Lung (tissue), 12 donors: Measurements from ENCODE around the gene ADAMTSL2. TPM values are rescaled to one million over a fixed set of nuclear protein-coding genes. Genes with fewer than 3 reads are reported as not detected.

Experiments
- ATAC-seq: fragments of 200-7000 bp; cut with Tn5 transposase; one replicate; pipeline ENCODE4 v1.9.1; 2020; ENCODE audit warnings: moderate number of reproducible peaks; ENCODE audit not compliant: insufficient read depth, low FRiP score
- DNase-seq, 3 donors: peaks; one replicate each; pipeline ENCODE4 v3.0.0-alpha.2; 2013 to 2017
- H3K27ac ChIP-seq, 2 donors: one replicate each; pipeline ENCODE4 v1.5.1; 2013; ENCODE audit warnings: mild to moderate bottlenecking in 2 of 2, moderate library complexity in 2 of 2, control low read depth in 1 of 2, inconsistent platforms in 1 of 2, low read depth in 1 of 2, low read length in 1 of 2
- H3K27me3 ChIP-seq, 3 donors: one replicate each; pipeline ENCODE4 v1.5.1; 2013; ENCODE audit warnings: low read length in 2 of 3; ENCODE audit not compliant: control insufficient read depth in 3 of 3, insufficient read depth in 3 of 3
- H3K36me3 ChIP-seq, 4 donors: one replicate each; pipeline ENCODE4 v1.5.1; 2013; ENCODE audit warnings: low read length in 4 of 4, mild to moderate bottlenecking in 1 of 4, moderate library complexity in 1 of 4; ENCODE audit not compliant: control insufficient read depth in 4 of 4, insufficient read depth in 4 of 4
- H3K4me1 ChIP-seq, 5 donors: one replicate each; pipeline ENCODE4 v1.5.1; 2013; ENCODE audit warnings: low read length in 5 of 5, mild to moderate bottlenecking in 2 of 5, moderate library complexity in 1 of 5; ENCODE audit not compliant: control insufficient read depth in 5 of 5, insufficient read depth in 5 of 5
- H3K4me3 ChIP-seq: one replicate; pipeline ENCODE4 v1.5.1; 2013; ENCODE audit warnings: mild to moderate bottlenecking, control low read depth, moderate library complexity
- H3K9ac ChIP-seq, 2 donors: one replicate each; pipeline ENCODE4 v1.5.1; 2013; ENCODE audit warnings: low read length in 2 of 2, control low read depth in 1 of 2; ENCODE audit not compliant: insufficient read depth in 1 of 2
- H3K9me3 ChIP-seq, 4 donors: one replicate each; pipeline ENCODE4 v1.5.1; 2013; ENCODE audit warnings: low read length in 3 of 4, mild to moderate bottlenecking in 1 of 4, moderate library complexity in 1 of 4; ENCODE audit not compliant: control insufficient read depth in 4 of 4, insufficient read depth in 3 of 4
- WGBS, 2 donors: extraction: QIAGEN DNeasy Blood & Tissue Kit; methylation state at CpG; one replicate each; pipeline ENCODE4 v1.1.7; 2013; 5-methylcytosine and 5-hydroxymethylcytosine counted together
- polyA plus RNA-seq, 2 donors: library from polyadenylated mRNA; stranded (reverse); fragments of 200-250 nt; gene quantifications; one replicate each; pipeline ENCODE4 v1.2.1, GENCODE V29; 2013
- total RNA-seq, 2 donors: library from RNA; depleted of rRNA in 1 of 2; stranded (reverse); fragments of >200 nt in 1 of 2; gene quantifications; one replicate each; pipeline ENCODE4 v1.2.1, GENCODE V29; 2014 to 2021
- TF ChIP-seq, protein P1 (sequence below): IDR thresholded peaks from 2 replicates; pipeline ENCODE4 v1.5.1; 2012; ENCODE audit warnings: mild to moderate bottlenecking; ENCODE audit errors: control extremely low read depth, extremely low read depth
- donor health status: control.
- donor health status: control.
- donor health status: Bipolar disorder and iron deficiency.
- donor health status: healthy.
- donor health status: DM: yes; HTN: yes; CAD: no.

Gene ADAMTSL2
- total and polyA plus RNA-seq, 4 donors = 6.4 to 20.6 (median 10.1) TPM

DNA sequence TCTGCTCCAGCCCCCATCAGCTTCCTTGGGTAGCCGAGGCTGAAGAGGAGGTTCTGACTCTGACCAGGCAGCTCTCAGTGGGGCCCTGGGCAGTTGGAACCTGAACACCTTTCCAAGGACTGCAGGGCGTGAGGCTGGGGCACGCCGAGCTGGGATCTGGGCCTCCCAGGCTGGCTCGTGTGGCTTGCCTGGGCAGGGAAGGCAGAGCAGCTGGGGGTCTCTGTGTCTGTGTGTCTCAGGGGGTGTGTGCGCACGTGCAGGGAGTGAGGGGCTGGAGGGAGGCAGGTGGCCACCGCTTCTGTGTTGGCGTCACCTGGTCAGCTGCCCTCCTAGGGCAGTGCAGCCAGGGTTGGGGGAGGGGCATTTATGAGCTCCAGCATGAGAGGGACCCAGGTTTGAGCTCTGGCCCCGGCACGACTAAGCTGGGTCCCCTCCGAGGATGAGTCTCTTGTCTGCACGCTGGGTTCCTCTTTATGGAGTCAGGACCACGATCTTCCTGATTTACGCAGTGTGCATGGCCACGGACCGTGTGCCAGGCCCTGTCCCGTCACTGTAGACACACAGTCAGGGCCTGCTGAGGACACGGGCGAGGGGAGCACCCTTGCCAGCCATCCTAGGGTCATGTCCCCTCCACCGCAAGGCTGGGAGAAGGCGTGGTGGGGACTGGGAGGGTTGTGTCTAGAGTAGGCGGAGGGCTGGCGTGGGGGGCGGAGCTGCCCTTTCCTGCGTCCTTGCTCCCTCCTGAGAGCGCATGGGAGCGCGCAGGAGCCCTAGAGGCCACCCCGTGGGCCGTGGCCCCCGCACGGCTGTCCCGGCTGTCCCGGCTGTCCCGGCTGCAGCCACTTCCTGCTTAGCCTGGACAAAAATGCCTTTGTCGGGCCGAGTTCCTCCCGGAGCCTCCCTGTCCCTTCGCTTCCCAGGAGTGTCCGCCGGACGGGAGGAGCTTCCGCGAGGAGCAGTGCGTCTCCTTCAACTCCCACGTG lies 4.6 kb downstream of the ADAMTSL2 start:
- 29 to 32% methylated on average over 42 to 47 of the region's 47 CpGs for WGBS, 2 donors
- H3K9me3 ChIP-seq = no peaks in the 10 kb centered on the region
- ATAC-seq (no peak), DNase-seq (peak in 2 of 3 donors; percentile 22 to 32)
- peaks cover 0 to 42% (median 7%) of the 10 kb centered on the region in 5 donors for H3K4me1 ChIP-seq
- H3K27ac ChIP-seq = peak overlapping the region in 1 of 2 donors; percentile 44
- H3K36me3 ChIP-seq = no peaks in the 10 kb centered on the region
- H3K9ac ChIP-seq = no peak overlapping the region
- no peak overlapping the region for H3K4me3 ChIP-seq
- TF ChIP-seq, protein P1, sequence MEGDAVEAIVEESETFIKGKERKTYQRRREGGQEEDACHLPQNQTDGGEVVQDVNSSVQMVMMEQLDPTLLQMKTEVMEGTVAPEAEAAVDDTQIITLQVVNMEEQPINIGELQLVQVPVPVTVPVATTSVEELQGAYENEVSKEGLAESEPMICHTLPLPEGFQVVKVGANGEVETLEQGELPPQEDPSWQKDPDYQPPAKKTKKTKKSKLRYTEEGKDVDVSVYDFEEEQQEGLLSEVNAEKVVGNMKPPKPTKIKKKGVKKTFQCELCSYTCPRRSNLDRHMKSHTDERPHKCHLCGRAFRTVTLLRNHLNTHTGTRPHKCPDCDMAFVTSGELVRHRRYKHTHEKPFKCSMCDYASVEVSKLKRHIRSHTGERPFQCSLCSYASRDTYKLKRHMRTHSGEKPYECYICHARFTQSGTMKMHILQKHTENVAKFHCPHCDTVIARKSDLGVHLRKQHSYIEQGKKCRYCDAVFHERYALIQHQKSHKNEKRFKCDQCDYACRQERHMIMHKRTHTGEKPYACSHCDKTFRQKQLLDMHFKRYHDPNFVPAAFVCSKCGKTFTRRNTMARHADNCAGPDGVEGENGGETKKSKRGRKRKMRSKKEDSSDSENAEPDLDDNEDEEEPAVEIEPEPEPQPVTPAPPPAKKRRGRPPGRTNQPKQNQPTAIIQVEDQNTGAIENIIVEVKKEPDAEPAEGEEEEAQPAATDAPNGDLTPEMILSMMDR = no peak
- no peaks in the 10 kb centered on the region for H3K27me3 ChIP-seq

DNA sequence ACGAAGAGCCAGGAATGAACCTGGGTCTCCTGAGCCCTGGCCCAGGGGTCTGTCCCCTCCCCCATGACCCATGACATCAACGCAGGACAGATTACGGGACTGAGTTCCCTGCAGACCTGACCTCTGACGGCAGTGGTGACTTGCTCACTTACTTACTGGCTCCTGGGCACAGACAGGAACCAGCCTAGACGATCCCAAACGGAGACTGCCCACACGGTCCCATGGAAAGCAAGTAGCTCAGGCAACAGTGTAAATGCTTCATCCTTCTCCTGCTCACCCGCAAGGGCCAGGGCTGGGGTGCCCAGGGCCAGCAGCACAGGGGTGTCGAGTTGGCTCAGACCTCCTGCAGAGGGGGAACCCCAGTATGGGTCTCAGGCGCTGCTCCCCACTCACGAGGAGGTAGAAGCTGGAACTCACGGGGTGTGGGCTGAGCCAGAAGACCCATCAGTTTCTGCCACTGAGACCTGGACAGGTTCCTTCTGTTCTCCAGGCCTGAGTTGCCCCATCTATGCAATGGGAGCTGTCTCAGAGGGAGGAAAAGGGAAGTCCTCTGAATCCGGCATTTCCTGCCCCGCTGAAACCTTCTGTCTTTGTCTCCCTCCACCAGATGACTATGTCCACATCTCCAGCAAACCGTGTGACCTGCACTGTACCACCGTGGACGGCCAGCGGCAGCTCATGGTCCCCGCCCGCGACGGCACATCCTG lies 5.6 kb downstream of the ADAMTSL2 start:
- no peak for DNase-seq
- Histone ChIP-seq H3K27me3 (no peaks in the 10 kb centered on the region), H3K27ac (peak overlapping the region in 1 of 2 donors; percentile 14), H3K9me3 (no peaks in the 10 kb centered on the region), H3K36me3 (no peaks in the 10 kb centered on the region), H3K4me3 (no peak overlapping the region), H3K4me1 (peaks cover 0 to 43% (median 8%) of the 10 kb centered on the region in 5 donors), H3K9ac (no peak overlapping the region)
- no peak for ATAC-seq
- TF ChIP-seq, protein P1 = no peak
- 37 to 54% methylated on average over 22 of the region's 22 CpGs for WGBS, 2 donors

DNA sequence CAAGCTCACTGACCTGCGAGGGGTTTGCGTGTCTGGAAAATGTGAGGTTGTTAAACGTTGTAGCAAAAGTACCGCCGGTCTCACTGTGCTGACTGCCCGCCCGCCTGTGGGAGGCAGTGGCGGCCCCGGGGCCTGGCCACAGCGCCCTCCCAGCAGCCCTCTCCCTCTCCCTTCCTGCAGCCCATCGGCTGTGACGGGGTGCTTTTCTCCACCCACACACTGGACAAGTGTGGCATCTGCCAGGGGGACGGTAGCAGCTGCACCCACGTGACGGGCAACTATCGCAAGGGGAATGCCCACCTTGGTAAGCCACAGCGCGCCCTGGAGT lies 6.2 kb downstream of the ADAMTSL2 start:
- Histone ChIP-seq H3K27me3 (no peaks in the 10 kb centered on the region), H3K27ac (no peak overlapping the region), H3K9ac (no peak overlapping the region), H3K9me3 (no peaks in the 10 kb centered on the region), H3K4me1 (peaks cover 0 to 47% (median 13%) of the 10 kb centered on the region in 5 donors), H3K36me3 (no peaks in the 10 kb centered on the region), H3K4me3 (no peak overlapping the region)
- no peak for ATAC-seq
- no peak for DNase-seq
- TF ChIP-seq, protein P1 = no peak
- WGBS, 2 donors = 48 to 61% methylated on average over 18 of the region's 18 CpGs
